ENCODE data around the gene OR10G7. TPM values are rescaled to one million over a fixed set of nuclear protein-coding genes. Genes with fewer than 3 reads are reported as not detected.

Gene OR10G7
- total RNA-seq, 1 experiment from 2014 or later: not detected

- BruUV-seq (replicated peaks): no TSS peak
- POLR2A ChIA-PET (ENCODE audit: unreplicated experiment): no interaction called here
- Histone ChIP-seq H3K4me1 (replicated peaks; ENCODE audit: insufficient read depth) (peaks cover 3% of the 10 kb centered on the region; the same call in 1 of the 2 replicates), H4K20me1 (ENCODE audit: insufficient read depth) (no peaks in the 10 kb centered on the region), H3K27ac (no peak overlapping the region), H3K79me2 (ENCODE audit: low read depth) (no peaks in the 10 kb centered on the region), H2AFZ (no peak overlapping the region), H3K9me3 (ENCODE audit: insufficient read depth, low read depth) (no peaks in the 10 kb centered on the region), H3K36me3 (ENCODE audit: low read depth) (no peaks in the 10 kb centered on the region), H3K27me3 (ENCODE audit: insufficient read depth, low read depth) (peaks cover 15% of the 10 kb centered on the region), H3F3A (ENCODE audit: insufficient read depth, low read depth) (no peaks in the 10 kb centered on the region), H3K4me3 (no peak overlapping the region), H3K9me2 (ENCODE audit: insufficient read depth) (no peaks in the 10 kb centered on the region), H3K4me2 (no peak overlapping the region)
- intact Hi-C loops (cut with micrococcal nuclease; ENCODE audit: unreplicated experiment): no loop called here
- no peak for DNase-seq
- TF ChIP-seq EZH2 (IDR thresholded peaks at IDR 0.05; ENCODE audit: low read depth) (no peak), CTCF (conservative IDR thresholded peaks at IDR 0.05) (no peak)
- CTCF ChIA-PET: no interaction called here
Measured at GRCh38 chr11:124082371-124082770, 41.2 kb upstream of the OR10G7 start.

DNA sequence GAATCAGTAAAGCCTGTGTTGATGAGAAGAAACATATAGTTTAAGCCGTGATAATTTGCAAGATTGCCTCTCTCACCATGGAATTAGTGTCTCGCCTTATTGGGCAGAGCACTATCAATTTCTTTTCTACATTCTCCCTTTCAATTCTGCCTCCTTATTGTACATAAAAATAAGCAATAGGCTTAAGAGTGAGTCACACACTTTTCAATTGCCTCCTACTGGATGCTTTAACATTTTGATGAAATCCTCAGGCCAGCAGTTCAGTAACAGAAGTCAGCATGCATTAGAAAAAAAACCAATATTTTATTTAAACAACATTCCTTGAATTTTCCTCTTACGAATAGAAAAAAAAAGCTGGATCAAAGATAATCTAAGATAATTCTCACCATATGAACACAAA lies 40.4 kb upstream of the OR10G7 start:
- H3K27me3 ChIP-seq (ENCODE audit: insufficient read depth, low read depth): peaks cover 21% of the 10 kb centered on the region
- H3K4me3 ChIP-seq: no peak overlapping the region
- no peaks in the 10 kb centered on the region for H4K20me1 ChIP-seq (ENCODE audit: insufficient read depth)
- H2AFZ ChIP-seq: no peak overlapping the region
- no peak overlapping the region for H3K27ac ChIP-seq
- H3K4me2 ChIP-seq: no peak overlapping the region
- no TSS peak for BruUV-seq (replicated peaks)
- H3F3A ChIP-seq (ENCODE audit: insufficient read depth, low read depth): no peaks in the 10 kb centered on the region
- H3K9me2 ChIP-seq (ENCODE audit: insufficient read depth): no peaks in the 10 kb centered on the region
- TF ChIP-seq CTCF (conservative IDR thresholded peaks at IDR 0.05) (no peak), EZH2 (IDR thresholded peaks at IDR 0.05; ENCODE audit: low read depth) (no peak)
- no peaks in the 10 kb centered on the region for H3K36me3 ChIP-seq (ENCODE audit: low read depth)
- H3K9me3 ChIP-seq (ENCODE audit: insufficient read depth, low read depth): no peaks in the 10 kb centered on the region
- ChIA-PET CTCF (no interaction called here), POLR2A (ENCODE audit: unreplicated experiment) (no interaction called here)
- peaks cover 3% of the 10 kb centered on the region; the same call in 1 of the 2 replicates for H3K4me1 ChIP-seq (replicated peaks; ENCODE audit: insufficient read depth)
- DNase-seq: no peak
- intact Hi-C loops (cut with micrococcal nuclease; ENCODE audit: unreplicated experiment): no loop called here
- H3K79me2 ChIP-seq (ENCODE audit: low read depth): no peaks in the 10 kb centered on the region

DNA sequence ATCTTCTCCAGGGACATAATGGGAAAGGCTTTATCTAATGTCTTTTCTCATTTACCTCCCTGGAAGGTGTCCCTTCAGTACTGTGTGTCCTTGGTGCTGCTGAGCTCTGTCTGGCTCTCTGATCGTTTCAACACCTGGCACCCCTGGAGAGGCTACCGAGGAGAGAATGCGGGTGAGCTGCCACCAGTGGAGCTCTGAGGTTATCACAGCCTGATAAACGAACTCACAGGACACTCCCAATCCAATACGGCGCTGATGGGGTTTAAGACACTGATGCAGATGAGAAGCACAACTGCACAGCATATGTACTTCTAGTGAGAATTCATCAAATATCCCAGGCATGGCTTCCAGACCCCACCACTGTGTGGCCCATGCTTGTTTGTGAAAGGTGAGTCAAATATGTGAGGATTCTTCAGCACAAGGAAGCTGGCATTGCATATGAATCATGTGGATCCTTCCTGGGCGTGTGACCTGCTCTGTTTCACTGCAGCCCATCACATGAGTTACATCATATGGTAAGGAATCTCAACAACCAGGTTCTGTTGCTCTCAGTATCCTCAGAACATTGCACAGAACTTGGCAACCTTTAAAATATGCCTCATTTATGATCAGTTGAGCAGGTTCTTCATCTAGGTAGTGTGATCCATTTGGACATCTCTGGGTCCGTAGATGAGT lies 39.3 kb upstream of the OR10G7 start:
- POLR2A ChIA-PET (ENCODE audit: unreplicated experiment): no interaction called here
- no peaks in the 10 kb centered on the region for H4K20me1 ChIP-seq (ENCODE audit: insufficient read depth)
- H3K9me3 ChIP-seq (ENCODE audit: insufficient read depth, low read depth): no peaks in the 10 kb centered on the region
- H3K9me2 ChIP-seq (ENCODE audit: insufficient read depth): no peaks in the 10 kb centered on the region
- H3K79me2 ChIP-seq (ENCODE audit: low read depth): no peaks in the 10 kb centered on the region
- CTCF ChIA-PET: no interaction called here
- BruUV-seq (replicated peaks): no TSS peak
- intact Hi-C loops (cut with micrococcal nuclease; ENCODE audit: unreplicated experiment): no loop called here
- no peak overlapping the region for H3K4me2 ChIP-seq
- no peak overlapping the region for H3K4me3 ChIP-seq
- no peaks in the 10 kb centered on the region for H3K36me3 ChIP-seq (ENCODE audit: low read depth)
- H3F3A ChIP-seq (ENCODE audit: insufficient read depth, low read depth): no peaks in the 10 kb centered on the region
- no peak overlapping the region for H3K27ac ChIP-seq
- no peak for TF ChIP-seq CTCF (conservative IDR thresholded peaks at IDR 0.05)
- no peak for TF ChIP-seq EZH2 (IDR thresholded peaks at IDR 0.05; ENCODE audit: low read depth)
- peaks cover 3% of the 10 kb centered on the region; the same call in 1 of the 2 replicates for H3K4me1 ChIP-seq (replicated peaks; ENCODE audit: insufficient read depth)
- peaks cover 25% of the 10 kb centered on the region for H3K27me3 ChIP-seq (ENCODE audit: insufficient read depth, low read depth)
- H2AFZ ChIP-seq: no peak overlapping the region
- peak in 1 of 2 experiments; percentile 73 for DNase-seq

Data from PC-9 (cell line).